Activated CD4-positive, alpha-beta T cell treated with anti-CD3 and anti-CD28 coated beads for 4 hours (primary cell): ENCODE results near the gene XRCC6.

ENCODE experiments used
- DNase-seq, 2 donors: peaks; one replicate each; pipeline ENCODE4 v3.0.0-alpha.2; 2020

Gene XRCC6

DNA sequence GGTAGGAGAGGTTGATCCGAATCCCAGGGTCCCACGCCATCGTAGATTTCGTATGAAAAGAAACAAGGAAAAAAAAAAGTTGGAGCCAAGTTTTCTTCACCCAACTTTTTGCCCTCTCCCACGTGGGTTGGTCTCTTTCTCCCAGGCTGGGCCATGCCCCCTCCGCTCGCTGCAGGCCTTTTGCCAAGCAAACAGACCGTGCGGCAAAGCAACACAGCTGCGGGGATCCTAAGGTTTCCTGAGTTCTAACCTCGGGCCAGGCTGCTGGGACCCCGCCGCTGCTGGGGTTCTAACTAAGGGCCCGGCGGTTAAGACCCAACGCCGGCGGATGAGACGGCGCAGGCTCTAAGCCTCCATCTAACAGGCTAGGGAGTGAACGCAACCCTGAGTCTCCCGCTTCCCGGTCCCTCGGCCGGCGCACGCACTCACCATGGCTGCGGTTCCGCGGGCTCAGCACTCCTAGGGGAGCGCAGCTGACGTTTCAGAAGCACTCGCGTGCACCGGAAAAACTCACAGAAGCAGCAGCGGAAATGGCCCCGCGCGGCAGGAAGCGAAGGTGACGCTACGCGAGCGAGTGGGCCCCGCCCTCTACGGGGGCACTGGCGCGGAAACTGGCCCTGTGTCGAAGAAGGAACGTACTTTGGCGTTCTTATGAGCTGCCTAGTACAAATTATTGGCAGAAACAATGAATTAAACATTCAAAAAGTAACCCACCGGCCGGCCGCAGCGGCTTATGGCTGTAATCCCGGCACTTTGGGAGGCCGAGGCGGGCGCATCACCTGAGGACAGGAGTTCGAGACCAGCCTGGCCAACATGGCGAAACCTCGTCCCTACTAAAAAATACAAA lies 67.5 kb downstream of the XRCC6 start, which contains the start of gene SNU13:
SNU13 (minus strand) TSS at position 503 of the 847 bp plus-strand sequence; CDS start at position 432, 71 bp downstream.
- DNase-seq = peak; percentile 90

- no peak for DNase-seq
Measured at GRCh38 chr22:41690476-41690875, 69.4 kb downstream of the XRCC6 start.

DNA sequence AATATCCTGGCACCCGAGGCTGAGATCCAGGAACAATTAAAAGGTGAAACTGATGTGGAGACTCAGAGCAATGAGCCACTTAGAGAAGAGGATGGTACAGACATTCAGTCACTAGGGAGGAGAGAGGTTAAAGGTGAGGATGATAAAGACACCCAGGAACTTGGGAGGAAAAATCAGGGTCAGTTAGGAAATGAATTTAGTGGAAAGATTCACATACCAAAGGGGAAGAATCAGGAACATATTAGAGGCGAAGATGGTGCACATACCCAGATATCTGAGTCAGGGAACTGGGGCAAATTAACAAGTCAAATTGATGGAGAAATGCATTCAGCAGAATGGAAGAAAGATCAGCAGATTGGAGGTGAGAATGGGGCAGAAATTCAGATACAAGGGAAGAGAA lies 74.1 kb downstream of the XRCC6 start:
- DNase-seq = no peak

DNA sequence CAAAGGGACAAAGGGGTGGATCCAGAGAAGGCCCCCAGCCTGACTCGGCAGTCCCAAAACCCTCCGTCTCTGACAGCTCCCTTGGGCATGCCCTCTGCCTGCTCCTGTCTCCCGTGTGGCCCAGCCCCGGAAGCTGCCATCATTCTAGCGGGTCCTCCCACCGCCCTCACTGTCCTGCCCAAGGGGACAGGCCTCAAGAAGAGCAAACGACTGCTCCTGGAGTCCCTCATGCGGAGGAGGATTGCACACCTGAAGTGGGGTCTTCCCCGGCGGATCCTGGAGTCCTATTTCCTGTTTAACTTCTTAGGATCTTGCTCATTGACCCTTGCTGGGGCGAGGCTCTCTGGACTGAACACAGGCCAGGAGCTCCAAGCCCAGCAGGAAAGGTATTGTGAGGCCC lies 75.6 kb downstream of the XRCC6 start:
- no peak for DNase-seq

DNA sequence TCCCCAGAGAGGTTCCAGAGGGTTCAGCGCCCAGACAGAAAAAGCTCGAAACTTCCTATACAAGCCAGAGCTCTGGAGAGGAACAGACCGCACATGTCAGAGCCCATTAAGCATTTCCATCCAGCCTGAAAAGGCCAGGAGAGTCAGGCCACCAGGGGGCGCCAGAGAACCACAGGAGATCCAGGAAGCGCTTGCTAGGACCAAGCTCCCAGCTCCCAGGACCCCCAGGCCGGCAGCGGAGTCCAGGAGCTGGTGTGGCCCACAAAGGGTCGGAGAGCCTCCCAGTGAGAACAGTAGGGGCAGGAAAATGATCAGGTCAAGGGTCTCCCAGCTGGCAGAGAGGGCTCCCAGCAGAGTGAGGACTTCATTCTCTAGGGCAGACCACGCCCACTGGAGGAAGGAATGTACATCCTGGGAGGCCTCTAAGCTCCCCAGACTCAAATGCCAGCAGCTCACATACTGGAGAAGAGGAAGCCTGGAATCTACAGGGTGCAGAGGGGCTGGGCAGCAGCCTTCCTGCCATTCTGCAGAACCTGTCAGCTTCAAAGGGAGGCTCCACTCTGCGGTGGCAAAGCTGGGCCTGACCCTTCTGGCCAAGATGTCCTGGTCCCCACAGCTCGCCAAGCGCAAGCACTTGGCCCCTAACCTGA lies 76.2 kb downstream of the XRCC6 start:
- peak; percentile 91 to 96 for DNase-seq

- DNase-seq = peak; percentile 91 to 92
Measured at GRCh38 chr22:41699264-41700107, 78.4 kb downstream of the XRCC6 start, which contains the start of gene MEI1. Gene MEI1, plus strand, starts transcription at chr22:41699503. Its CDS starts 36 bp downstream, at chr22:41699539.

- no peak for DNase-seq
Measured at GRCh38 chr22:41700108-41700364, 78.9 kb downstream of the XRCC6 start.

- DNase-seq = no peak
Measured at GRCh38 chr22:41702763-41703162, 81.7 kb downstream of the XRCC6 start.

DNA sequence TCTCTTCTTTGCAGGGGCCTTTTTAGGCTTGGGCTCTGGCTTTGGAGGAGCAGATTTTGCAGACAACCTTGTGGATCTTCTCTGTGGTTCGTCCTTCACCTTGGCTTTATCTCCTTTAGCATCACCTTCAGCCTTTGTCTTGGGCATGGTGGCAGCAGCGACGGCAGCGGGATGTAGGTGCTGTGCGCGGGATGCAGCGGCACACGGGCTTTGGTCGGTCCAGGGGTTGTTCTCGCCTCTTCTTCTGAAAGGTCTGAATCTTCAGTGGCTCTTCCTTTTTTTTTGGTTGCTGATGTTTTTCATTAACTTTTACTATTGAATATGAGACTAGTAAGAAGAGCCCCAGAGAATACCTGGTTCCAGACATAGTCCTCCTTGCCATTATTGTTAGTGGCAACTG lies 88.2 kb downstream of the XRCC6 start:
- DNase-seq = no peak

- DNase-seq = no peak
Measured at GRCh38 chr22:41713004-41713403, 91.9 kb downstream of the XRCC6 start.
